Cardiac muscle cell (in vitro differentiated cells and primary cell): Measurements from ENCODE around the gene BNC2. TPM values are rescaled to one million over a fixed set of nuclear protein-coding genes. Genes with fewer than 3 reads are reported as not detected.

Experiments
- DNase-seq, 2 donors: peaks; one replicate each; pipeline versions ENCODE4 v3.0.0 to v3.0.0-alpha.2; 2010 to 2017; ENCODE audit warnings: low read depth in 1 of 2, low spot score in 1 of 2
- H3K27ac ChIP-seq: fragments of 200-600 bp; sonication (generic); 2 replicates; pipeline ENCODE4 v1.5.1; 2016
- H3K27me3 ChIP-seq: fragments of 200-600 bp; sonication (generic); 2 replicates; pipeline ENCODE4 v1.6.0; 2016; ENCODE audit warnings: control low read depth
- H3K36me3 ChIP-seq: fragments of 200-600 bp; sonication (generic); 2 replicates; pipeline ENCODE4 v1.5.1; 2016; ENCODE audit warnings: control low read depth
- H3K4me1 ChIP-seq: fragments of 200-600 bp; sonication (generic); 2 replicates; pipeline ENCODE4 v1.8.1; 2017; ENCODE audit warnings: low read depth, mild to moderate bottlenecking, mixed run types
- H3K4me3 ChIP-seq: fragments of 200-600 bp; sonication (generic); 2 replicates; pipeline ENCODE4 v1.5.1; 2016; ENCODE audit warnings: mild to moderate bottlenecking
- H3K9me3 ChIP-seq: fragments of 200-600 bp; sonication (generic); 2 replicates; pipeline ENCODE4 v1.5.1; 2017; ENCODE audit warnings: low read depth, mild to moderate bottlenecking, control low read depth
- polyA plus RNA-seq: library from polyadenylated mRNA; unstranded; fragments of >200 nt; fragmentation: Nextera tagmentation; extraction: Ambion mirVana; gene quantifications from 2 replicates; pipeline ENCODE4 v1.2.1, GENCODE V29; 2016
- total RNA-seq: library from RNA; depleted of rRNA; stranded (reverse); fragments of >200 nt; gene quantifications from 2 replicates; pipeline ENCODE4 v1.2.3, GENCODE V29; 2016
- TF ChIP-seq, protein P1 (sequence below): IDR thresholded peaks from 2 replicates; pipeline ENCODE4 v1.5.1; 2012; ENCODE audit warnings: low read depth, mild to moderate bottlenecking, low read length

BNC2 gene
- total and polyA plus RNA-seq, 2 experiments from 2014 or later, result 0.54 to 0.55 TPM

DNA sequence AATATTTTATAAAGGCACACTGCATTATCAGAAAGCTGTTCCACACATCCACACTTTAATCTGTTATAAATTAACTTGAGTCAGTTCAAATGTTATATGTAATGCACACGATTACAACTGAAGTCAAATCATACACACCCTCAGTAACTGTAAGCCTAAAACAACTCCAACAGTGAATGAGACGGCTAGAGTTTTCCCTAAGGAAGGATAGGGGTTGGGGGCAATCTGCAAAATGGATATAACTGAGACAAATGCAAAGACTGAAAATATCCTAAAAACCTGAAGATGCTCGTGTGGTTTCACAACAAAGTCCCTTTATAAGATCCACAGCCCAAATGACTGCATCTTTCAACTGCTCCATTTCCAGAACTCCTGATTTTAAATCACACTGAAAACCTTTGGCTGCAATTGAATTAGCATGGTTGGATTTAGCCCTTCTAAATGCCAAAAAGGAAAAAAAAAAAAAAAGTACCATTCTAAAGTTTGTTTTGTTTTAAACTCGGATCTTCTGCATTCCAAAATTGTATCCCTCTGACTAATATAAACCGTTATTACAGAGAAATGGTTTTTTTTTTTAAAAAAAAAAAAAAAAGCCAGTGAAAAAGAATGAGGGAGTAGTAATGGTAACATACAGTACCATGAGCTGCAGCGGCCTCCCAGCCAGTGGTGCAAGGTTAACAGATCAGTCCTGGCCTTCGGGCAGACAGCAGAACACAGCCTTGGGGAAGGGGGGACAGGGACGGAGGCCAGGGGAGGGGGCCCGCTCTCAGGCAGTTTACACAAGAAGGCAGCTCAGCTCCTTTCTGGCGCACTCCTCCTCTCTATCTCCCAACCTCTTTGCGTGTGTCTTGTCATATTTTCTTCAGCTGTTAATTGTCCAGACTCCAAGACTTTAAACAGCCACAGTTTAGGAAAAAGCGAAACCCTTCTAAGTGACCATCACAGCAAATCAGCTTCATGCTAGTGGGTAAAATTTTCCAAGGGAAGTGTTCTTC lies 166.1 kb downstream of the BNC2 start:
- TF ChIP-seq, protein P1, sequence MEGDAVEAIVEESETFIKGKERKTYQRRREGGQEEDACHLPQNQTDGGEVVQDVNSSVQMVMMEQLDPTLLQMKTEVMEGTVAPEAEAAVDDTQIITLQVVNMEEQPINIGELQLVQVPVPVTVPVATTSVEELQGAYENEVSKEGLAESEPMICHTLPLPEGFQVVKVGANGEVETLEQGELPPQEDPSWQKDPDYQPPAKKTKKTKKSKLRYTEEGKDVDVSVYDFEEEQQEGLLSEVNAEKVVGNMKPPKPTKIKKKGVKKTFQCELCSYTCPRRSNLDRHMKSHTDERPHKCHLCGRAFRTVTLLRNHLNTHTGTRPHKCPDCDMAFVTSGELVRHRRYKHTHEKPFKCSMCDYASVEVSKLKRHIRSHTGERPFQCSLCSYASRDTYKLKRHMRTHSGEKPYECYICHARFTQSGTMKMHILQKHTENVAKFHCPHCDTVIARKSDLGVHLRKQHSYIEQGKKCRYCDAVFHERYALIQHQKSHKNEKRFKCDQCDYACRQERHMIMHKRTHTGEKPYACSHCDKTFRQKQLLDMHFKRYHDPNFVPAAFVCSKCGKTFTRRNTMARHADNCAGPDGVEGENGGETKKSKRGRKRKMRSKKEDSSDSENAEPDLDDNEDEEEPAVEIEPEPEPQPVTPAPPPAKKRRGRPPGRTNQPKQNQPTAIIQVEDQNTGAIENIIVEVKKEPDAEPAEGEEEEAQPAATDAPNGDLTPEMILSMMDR, result no peak
- no peak overlapping the region for H3K4me3 ChIP-seq
- no peaks in the 10 kb centered on the region for H3K36me3 ChIP-seq
- peak; percentile 34 to 38 for DNase-seq
- H3K4me1 ChIP-seq, result peaks cover 14% of the 10 kb centered on the region
- H3K9me3 ChIP-seq, result no peaks in the 10 kb centered on the region
- H3K27me3 ChIP-seq, result peaks cover 59% of the 10 kb centered on the region
- H3K27ac ChIP-seq, result no peak overlapping the region

DNA sequence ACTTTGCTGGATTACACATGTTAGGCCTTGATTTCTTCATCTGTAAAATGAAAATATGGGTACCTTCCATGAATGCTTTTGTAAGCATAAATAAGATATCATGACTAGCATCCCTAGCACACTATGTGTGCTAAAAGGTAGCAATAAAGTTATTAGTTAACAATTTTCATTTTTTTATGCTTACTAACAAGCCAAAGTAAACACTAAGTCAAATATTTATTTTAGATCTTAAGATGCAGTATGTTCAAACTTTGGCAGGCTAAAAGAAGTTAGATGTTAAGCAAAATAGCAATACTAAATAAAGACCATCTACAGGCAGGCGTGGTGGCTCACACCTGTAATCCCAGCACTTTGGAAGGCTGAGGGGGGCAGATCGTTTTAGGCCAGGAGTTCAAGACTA lies 169.1 kb downstream of the BNC2 start:
- Histone ChIP-seq H3K4me1 (peaks cover 14% of the 10 kb centered on the region), H3K9me3 (no peaks in the 10 kb centered on the region), H3K36me3 (no peaks in the 10 kb centered on the region), H3K27me3 (peaks cover 60% of the 10 kb centered on the region), H3K4me3 (no peak overlapping the region), H3K27ac (no peak overlapping the region)
- no peak for DNase-seq
- TF ChIP-seq, protein P1, result no peak

GRCh38 chr9:16693616-16694015 lies 176.9 kb downstream of the BNC2 start:
- Histone ChIP-seq H3K4me1 (no peaks in the 10 kb centered on the region), H3K9me3 (no peaks in the 10 kb centered on the region), H3K27me3 (peaks cover 79% of the 10 kb centered on the region), H3K27ac (no peak overlapping the region), H3K36me3 (no peaks in the 10 kb centered on the region), H3K4me3 (no peak overlapping the region)
- no peak for DNase-seq
- TF ChIP-seq, protein P1, result no peak

- H3K4me3 ChIP-seq, result no peak overlapping the region
- TF ChIP-seq, protein P1, result no peak
- H3K36me3 ChIP-seq, result no peaks in the 10 kb centered on the region
- no peak for DNase-seq
- H3K9me3 ChIP-seq, result no peaks in the 10 kb centered on the region
- H3K4me1 ChIP-seq, result peaks cover 4% of the 10 kb centered on the region
- H3K27me3 ChIP-seq, result peaks cover 73% of the 10 kb centered on the region
- H3K27ac ChIP-seq, result no peak overlapping the region
Observed at GRCh38 chr9:16690628-16691027, 179.8 kb downstream of the BNC2 start.

GRCh38 chr9:16690205-16690604 lies 180.3 kb downstream of the BNC2 start:
- TF ChIP-seq, protein P1, result no peak
- H3K36me3 ChIP-seq, result no peaks in the 10 kb centered on the region
- no peaks in the 10 kb centered on the region for H3K9me3 ChIP-seq
- H3K4me1 ChIP-seq, result peaks cover 4% of the 10 kb centered on the region
- H3K27ac ChIP-seq, result no peak overlapping the region
- peaks cover 73% of the 10 kb centered on the region for H3K27me3 ChIP-seq
- no peak overlapping the region for H3K4me3 ChIP-seq
- DNase-seq, result no peak
